DMS79 treated with DMSO at 0.1 percent for 48 hours (cell line): ENCODE measurements around the gene ACTRT2.

Experiments used
- DNase-seq: peaks from one replicate; lab custom pipeline; 2025; lab: John Stamatoyannopoulos, UW

The ACTRT2 gene

DNA sequence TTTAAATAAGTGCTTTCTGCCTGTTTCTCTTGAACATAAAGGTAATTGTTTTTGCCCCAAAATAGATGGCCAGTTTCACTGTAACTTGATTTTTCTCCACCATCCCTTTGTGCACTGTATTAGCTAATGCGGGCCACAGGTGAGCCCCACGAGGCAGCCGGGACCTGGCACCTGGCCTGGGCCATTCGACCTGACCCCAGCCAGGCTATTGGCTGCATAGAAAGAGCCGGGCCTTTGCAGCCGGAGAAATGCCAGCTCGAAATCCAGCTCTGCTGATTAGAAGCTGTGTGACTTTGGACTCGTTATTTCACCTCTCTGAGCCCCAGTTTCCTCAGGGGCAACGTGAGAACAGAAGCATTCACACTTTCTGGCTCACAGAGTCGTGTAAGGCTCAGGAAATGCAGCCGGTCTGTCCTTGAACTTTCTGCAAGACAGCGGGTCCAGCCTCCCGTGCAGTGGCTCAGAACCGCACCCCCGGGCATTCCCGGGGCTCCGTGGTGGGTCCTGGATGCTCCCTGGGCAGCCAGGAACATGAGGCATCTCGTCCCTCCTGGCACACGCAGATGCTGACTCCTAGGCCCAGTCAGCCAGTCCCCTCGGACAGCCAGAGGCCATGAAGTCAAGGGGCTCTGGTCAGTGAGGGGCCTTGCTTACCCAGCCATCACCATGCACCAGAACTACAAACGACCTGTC is 37.4 kb upstream of the ACTRT2 start:
- DNase-seq: no peak

DNA sequence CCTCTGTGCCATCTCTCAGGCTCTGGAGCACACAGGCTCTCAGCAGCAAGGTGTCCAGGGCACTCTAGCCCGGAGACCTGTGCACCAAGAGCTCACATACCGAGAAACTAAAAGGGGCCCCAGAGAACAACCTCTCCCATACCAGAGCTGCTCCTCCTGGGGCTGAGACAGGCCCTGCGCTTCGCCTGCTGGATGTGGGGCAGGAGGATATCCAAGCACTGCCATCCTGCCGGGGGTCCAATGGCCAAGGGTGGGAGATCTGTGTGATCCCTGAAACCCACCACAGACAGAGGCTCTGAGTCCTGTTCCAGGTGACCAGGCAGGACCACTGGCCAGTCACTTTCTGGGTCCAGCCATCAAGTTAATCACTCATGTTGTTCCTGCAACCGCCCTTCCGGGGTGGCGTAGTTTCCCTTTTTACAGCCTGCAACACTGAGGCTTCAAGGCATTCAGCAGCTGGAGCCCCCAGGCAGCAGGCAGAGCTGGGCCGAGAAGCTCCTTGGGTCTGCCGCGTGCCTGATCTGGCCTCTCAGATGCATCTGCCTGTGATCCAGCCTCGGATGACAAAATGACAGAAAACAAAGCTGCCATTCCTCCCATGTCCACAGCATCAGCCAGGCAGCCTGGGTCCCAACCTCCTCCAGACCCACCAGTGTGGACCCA is 36.7 kb upstream of the ACTRT2 start:
- no peak for DNase-seq

DNA sequence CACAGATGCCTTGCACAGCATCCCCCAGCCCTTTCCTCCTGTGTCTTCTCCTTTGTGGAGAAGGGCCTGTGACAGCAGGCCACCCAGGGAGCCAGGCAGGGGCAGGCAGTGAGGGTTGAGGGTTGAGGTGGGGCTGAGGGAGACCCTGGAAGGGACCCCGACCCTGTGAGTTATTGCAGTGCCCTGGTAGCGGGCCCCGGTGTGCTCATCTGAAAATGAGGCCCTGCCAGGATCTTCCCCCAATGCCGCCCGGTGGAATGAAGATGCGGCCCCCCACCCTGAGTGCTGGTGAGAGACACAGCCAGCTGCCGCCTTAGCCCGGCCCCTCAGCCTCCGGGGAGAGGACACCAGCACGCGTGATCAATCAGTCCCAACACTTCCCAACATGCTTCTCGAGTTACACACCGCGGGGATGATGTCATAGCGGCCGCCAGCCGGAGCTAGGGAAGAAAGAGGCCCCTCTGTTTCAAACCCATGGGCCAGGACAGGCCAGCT is 36.2 kb upstream of the ACTRT2 start:
- DNase-seq: no peak

DNA sequence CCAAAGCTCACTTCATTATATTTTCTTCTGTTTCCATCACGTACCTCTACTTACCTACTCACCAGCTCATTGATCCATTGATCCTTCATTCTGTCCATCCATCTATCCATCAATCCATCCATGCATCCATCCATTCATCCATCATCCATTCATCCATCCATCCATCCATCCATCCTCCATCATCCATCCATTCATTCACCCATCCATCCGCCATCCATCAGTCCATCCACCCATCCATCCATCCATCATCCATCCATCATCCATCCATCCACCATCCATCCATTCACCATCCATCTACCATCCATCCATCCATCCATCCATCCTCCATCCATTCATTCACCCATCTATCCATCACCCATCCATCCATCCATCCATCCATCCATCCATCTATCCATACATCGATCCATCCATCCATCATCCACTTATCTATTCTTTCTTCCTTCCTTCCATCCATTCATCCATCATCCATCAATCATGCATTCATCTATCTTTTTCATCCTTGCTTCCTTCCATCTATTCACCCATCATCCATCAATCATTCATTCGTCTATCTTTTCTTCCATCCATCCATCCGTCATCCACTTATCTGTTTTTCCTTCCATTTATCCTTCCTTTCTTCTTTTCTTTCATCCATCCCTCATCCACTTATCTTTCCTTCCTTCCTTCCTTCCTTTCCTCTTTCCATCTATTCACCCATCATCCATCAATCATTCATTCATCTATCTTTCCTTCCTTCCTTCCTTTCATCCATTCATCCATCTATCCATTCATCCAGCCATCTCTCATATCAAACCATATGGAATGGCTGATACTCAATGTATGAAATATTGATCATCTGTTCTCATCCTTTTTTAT is 35.3 kb upstream of the ACTRT2 start:
- DNase-seq: no peak

GRCh38 chr1:2986549-2987305 is 34.5 kb upstream of the ACTRT2 start:
- no peak for DNase-seq

GRCh38 chr1:2987773-2988172 is 33.5 kb upstream of the ACTRT2 start:
- DNase-seq: no peak

DNA sequence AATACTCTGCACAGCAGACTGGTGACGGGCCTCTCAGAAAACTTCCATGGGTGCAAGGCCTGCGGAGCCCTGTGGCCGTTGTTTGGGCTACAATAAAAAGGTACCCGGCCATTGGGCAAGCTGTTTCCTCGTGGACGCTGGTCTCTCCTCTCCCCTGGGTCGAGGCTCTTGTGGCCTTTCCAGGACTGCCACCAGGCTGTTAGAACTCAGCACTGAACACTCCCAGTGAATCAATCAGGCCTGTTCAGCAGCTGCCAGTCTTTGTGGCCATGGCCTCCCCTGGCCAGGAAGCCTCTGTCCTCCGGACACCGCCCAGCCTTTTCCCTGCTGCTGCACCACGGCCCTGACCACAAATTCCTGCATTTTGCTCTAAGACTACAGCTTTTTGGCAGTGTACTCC is 33.0 kb upstream of the ACTRT2 start:
- DNase-seq: no peak

DNA sequence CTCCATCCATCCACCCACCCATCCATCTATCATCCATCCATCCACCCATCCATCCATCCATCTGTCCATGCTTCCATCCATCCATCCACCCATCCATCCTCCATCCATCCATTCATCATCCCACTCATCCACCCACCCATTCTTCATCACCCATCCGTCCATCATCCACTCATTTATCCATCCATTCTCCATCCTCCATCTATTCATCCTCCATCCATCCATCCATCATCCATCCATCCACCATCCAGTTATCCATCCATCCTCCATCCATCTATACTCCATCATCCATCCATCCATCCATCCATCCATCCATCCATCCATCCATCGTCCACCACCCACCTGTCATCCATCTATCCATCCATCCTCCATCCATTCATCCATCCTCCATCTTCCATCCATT is 32.1 kb upstream of the ACTRT2 start:
- DNase-seq: no peak

GRCh38 chr1:2989976-2990375 is 31.3 kb upstream of the ACTRT2 start:
- no peak for DNase-seq

DNA sequence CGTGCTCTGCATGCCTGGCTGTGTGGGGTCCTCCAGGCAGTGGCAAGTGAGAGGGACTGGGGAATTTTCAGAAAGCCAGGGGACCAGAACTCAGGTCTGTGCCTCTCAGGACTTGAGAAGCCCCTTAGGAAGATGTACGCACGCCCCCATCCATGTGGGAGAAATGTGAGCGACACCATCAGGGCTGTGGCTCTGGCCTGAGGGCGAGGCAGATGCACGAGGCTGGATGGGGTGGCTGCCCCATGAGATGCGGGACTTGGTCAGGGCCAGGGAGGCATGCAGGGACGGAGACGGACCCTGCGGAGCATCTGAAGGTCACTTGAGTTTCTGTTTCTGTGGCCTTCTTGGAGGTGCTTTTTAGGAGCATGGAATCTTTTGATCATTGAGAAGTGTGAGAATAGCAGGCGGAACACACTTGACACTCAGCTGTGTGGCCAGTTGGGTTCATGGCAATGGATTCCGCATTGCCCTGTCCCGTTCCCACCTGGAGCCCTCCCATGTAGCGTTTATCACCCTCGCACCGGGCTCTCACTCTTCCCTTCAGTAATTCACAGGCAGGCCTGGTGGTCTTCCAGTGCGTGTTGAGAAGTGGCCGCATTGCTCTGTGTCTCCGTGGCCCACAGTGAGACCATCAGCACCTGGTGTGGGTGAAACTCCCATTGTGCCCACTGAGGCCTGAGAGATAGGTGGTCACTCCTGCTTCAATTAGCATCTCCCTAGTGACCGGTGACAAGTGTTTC is 30.7 kb upstream of the ACTRT2 start:
- DNase-seq: no peak

- no peak for DNase-seq
Observed at GRCh38 chr1:2991753-2992495, 29.3 kb upstream of the ACTRT2 start.

DNA sequence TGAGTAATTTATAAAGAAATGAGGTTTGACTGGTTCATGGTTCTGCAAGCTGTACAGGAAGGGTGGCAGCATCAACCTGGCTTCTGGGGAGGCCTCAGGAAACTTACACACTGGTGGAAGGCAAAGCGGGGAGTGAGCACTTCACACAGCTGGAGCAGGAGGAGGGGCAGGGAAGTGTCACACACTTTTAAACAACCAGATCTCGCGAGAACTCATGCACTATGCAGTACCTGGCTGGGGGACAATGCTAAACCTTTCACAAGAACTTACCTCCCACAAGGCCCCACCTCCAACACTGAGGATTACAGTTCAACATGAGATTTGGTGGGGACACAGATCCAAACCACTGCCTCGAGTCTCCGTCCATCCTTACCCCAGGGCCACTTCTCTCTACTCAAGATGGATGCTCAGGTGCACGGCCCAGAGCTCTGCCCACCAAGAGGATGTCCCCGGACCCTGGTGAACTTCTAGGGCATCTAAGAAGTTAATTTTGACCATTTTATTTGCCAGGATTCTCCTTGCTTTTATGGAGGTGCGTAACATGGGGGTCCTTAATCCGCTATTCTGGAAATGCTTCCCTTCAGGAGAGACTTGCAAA is 22.7 kb upstream of the ACTRT2 start:
- DNase-seq: no peak

DNA sequence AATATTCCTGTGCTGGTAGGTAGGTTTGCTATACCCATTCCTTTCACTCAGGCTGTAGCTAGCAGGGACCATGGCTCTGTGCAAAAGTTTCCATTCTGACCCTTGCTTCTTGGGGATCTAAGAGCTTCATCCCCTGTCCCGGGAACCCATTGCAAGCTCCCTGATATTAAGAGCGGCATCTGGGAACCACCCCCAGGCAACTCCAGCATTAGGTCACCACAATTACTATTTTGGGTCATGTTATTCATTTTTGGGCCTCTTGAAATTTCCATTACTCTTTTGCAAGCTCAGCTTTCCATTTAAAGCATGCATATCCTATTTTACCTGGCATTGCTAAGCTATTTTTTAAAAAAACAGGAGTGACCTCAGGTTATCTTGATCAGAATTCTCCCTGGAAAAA is 22.1 kb upstream of the ACTRT2 start:
- no peak for DNase-seq

- no peak for DNase-seq
Observed at GRCh38 chr1:2999571-2999970, 21.7 kb upstream of the ACTRT2 start.

- DNase-seq: no peak
Observed at GRCh38 chr1:3000214-3000613, 21.1 kb upstream of the ACTRT2 start.

DNA sequence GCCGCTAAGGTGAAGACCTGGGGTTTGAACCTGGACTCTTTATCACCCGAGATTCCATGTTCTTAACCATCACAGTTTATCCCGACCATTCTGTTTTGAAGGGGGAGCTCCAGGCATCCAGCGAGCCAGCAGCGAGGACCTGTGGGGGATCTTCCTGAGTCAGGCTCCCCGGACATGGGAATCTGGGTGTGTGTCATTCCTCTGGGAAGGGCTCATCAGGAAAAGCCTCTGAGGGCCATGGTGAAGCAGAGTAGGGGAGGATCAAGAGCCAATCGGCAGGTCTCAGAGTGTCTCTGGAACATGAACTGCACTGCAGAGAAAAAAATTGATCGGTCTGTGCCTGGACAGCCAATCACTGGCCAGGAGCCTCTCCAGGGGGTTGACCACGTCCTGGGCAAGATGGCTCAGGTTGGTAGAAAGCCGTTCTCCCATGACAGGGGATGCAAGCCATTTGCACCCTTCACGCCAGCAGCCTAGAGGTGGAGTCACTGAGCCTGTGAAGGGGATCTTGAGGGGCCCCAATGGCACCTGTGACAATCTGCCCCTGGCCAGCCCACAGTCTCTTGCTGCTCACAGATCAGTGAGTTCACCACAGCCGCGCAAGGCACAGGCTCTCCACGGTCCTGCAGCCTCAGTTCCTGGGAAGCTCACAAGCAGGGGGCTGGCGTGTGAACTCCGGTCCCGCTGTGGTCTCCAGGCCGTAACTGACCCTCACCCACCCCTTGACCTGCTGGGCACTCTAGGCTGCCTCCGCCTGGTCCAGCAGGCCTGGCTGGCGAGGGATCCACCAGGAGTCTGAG is 20.4 kb upstream of the ACTRT2 start:
- DNase-seq: no peak

GRCh38 chr1:3001471-3002348 is 19.6 kb upstream of the ACTRT2 start:
- DNase-seq: no peak

GRCh38 chr1:3002349-3003038 is 18.8 kb upstream of the ACTRT2 start:
- no peak for DNase-seq
